H1 (cell line): Measurements from ENCODE around the gene CEP89. TPM values are rescaled to one million over a fixed set of nuclear protein-coding genes. Genes with fewer than 3 reads are reported as not detected.

Experiments used
- CTCF ChIA-PET: fragments of 300-600 bp; sonication (Branson Sonifier 250); formaldehyde crosslinking; loops from one replicate; lab custom pipeline; 2021; ENCODE audit not compliant: partially characterized antibody; lab: Charles Lee
- POLR2A ChIA-PET: fragments of 300-600 bp; sonication (Branson Sonifier 250); formaldehyde crosslinking; loops from one replicate; lab custom pipeline; 2021; ENCODE audit warnings: inconsistent platforms; ENCODE audit not compliant: partially characterized antibody; lab: Charles Lee
- DNase-seq, 2 experiments: peaks; one replicate each; pipeline versions ENCODE4 v3.0.0 to v3.0.0-alpha.2; 2010 to 2022; ENCODE audit warnings: low spot score in 2 of 2, low read depth in 1 of 2, mixed read lengths in 1 of 2
- FAIRE-seq: peaks from 2 replicates; lab custom pipeline; 2011; peaks lifted over from hg19 to GRCh38; lab: Jason Lieb, UNC
- H2AFZ ChIP-seq: 2 replicates; pipeline ENCODE4 v1.8.1; 2012; ENCODE audit warnings: low read length, inconsistent platforms
- H2AK5ac ChIP-seq: 2 replicates; pipeline ENCODE4 v1.6.1; 2013; ENCODE audit warnings: low read depth, low read length
- H2BK120ac ChIP-seq: replicated peaks from 2 replicates; pipeline ENCODE3; 2013; ENCODE audit warnings: low read depth, low read length, inconsistent platforms
- H2BK12ac ChIP-seq: 2 replicates; pipeline ENCODE4 v1.6.1; 2013; ENCODE audit warnings: low read depth, low read length
- H2BK15ac ChIP-seq: 2 replicates; pipeline ENCODE4 v1.6.1; 2013; ENCODE audit warnings: low read length
- H2BK20ac ChIP-seq: 2 replicates; pipeline ENCODE4 v1.6.1; 2013; ENCODE audit warnings: low read length
- H2BK5ac ChIP-seq: 2 replicates; pipeline ENCODE4 v1.6.1; 2013; ENCODE audit warnings: low read depth, low read length
- H3K14ac ChIP-seq: 2 replicates; pipeline ENCODE4 v1.6.1; 2013; ENCODE audit warnings: inconsistent platforms; ENCODE audit not compliant: insufficient read length
- H3K18ac ChIP-seq: 2 replicates; pipeline ENCODE4 v1.6.1; 2013; ENCODE audit warnings: low read length; ENCODE audit errors: extremely low read depth
- H3K23ac ChIP-seq: 2 replicates; pipeline ENCODE4 v1.6.1; 2013; ENCODE audit warnings: inconsistent platforms; ENCODE audit not compliant: insufficient read length
- H3K23me2 ChIP-seq: 2 replicates; pipeline ENCODE4 v1.6.1; 2013; ENCODE audit warnings: low read depth, low read length
- H3K27ac ChIP-seq: 2 replicates; pipeline ENCODE4 v1.6.1; 2011; ENCODE audit warnings: low read depth, low read length, inconsistent platforms
- H3K27me3 ChIP-seq, 4 experiments: replicated peaks in 1 of 4; 1 replicate in 1 of 4; 2 replicates in 3 of 4; pipeline versions ENCODE4 v1.6.1 to v1.8.1; 2011 to 2013; ENCODE audit warnings: low read length in 3 of 4, mild to moderate bottlenecking in 3 of 4, inconsistent platforms in 2 of 4, mixed read lengths in 2 of 4, moderate library complexity in 1 of 4; ENCODE audit not compliant: control insufficient read depth in 3 of 4, insufficient read depth in 3 of 4; ENCODE audit errors: extremely low read depth in 1 of 4
- H3K36me3 ChIP-seq, 4 experiments: 2 replicates each; pipeline versions ENCODE4 v1.6.1 to v1.8.1; 2011 to 2013; ENCODE audit warnings: mild to moderate bottlenecking in 4 of 4, low read length in 3 of 4, moderate library complexity in 2 of 4, control low read depth in 1 of 4, inconsistent platforms in 1 of 4; ENCODE audit not compliant: insufficient read depth in 4 of 4, control insufficient read depth in 2 of 4
- H3K4ac ChIP-seq: replicated peaks from 2 replicates; pipeline ENCODE3; 2013; ENCODE audit warnings: low read length, low read depth, mixed read lengths, inconsistent platforms; ENCODE audit not compliant: insufficient read length
- H3K4me1 ChIP-seq, 4 experiments: replicated peaks in 1 of 4; 1 replicate in 1 of 4; 2 replicates in 3 of 4; pipeline versions ENCODE4 v1.6.1 to v1.8.1; 2011 to 2013; ENCODE audit warnings: low read length in 3 of 4, inconsistent platforms in 2 of 4, mixed read lengths in 1 of 4; ENCODE audit not compliant: insufficient read depth in 4 of 4, control insufficient read depth in 3 of 4
- H3K4me2 ChIP-seq, 2 experiments: 2 replicates each; pipeline versions ENCODE4 v1.6.1 to v1.8.1; 2011 to 2013; ENCODE audit warnings: low read depth in 2 of 2, low read length in 2 of 2, control low read depth in 1 of 2, inconsistent platforms in 1 of 2, mild to moderate bottlenecking in 1 of 2; ENCODE audit not compliant: insufficient read depth in 1 of 2
- H3K4me3 ChIP-seq, 4 experiments: fragments of 200-600, 300-600 bp in 1 of 4; sonication (generic), shearing (Covaris generic), sonication (Bioruptor Twin) in 1 of 4; 2 replicates each; pipeline versions ENCODE4 v1.5.1 to v1.8.1; 2011 to 2016; ENCODE audit warnings: low read length in 4 of 4, low read depth in 3 of 4, control low read depth in 2 of 4, inconsistent platforms in 2 of 4, mild to moderate bottlenecking in 2 of 4, mixed read lengths in 1 of 4, moderate library complexity in 1 of 4; ENCODE audit not compliant: insufficient read depth in 2 of 4; ENCODE audit errors: extremely low read depth in 1 of 4
- H3K56ac ChIP-seq: replicated peaks from 2 replicates; pipeline ENCODE3; 2013; ENCODE audit warnings: low read depth, mild to moderate bottlenecking, mixed read lengths, low read length, inconsistent platforms; ENCODE audit not compliant: insufficient read length
- H3K79me1 ChIP-seq: 2 replicates; pipeline ENCODE4 v1.6.1; 2013; ENCODE audit warnings: low read depth, low read length, control low read depth
- H3K79me2 ChIP-seq, 2 experiments: 2 replicates each; pipeline versions ENCODE4 v1.6.1 to v1.8.1; 2012 to 2013; ENCODE audit warnings: low read length in 2 of 2, mild to moderate bottlenecking in 2 of 2, inconsistent platforms in 1 of 2; ENCODE audit not compliant: insufficient read depth in 2 of 2, control insufficient read depth in 1 of 2
- H3K9ac ChIP-seq, 4 experiments: replicated peaks in 1 of 4; 1 replicate in 1 of 4; 2 replicates in 3 of 4; pipeline versions ENCODE4 v1.6.1 to v1.8.1; 2011 to 2013; ENCODE audit warnings: low read depth in 3 of 4, low read length in 3 of 4, control low read depth in 2 of 4, mild to moderate bottlenecking in 2 of 4, moderate library complexity in 2 of 4, inconsistent platforms in 1 of 4; ENCODE audit errors: extremely low read depth in 1 of 4
- H3K9me3 ChIP-seq, 2 experiments: 2 replicates each; pipeline versions ENCODE4 v1.6.1 to v1.8.1; 2012 to 2013; ENCODE audit warnings: mild to moderate bottlenecking in 2 of 2, moderate library complexity in 2 of 2, control low read depth in 1 of 2, inconsistent platforms in 1 of 2, low read depth in 1 of 2, low read length in 1 of 2, mixed read lengths in 1 of 2; ENCODE audit not compliant: insufficient read depth in 2 of 2
- H4K20me1 ChIP-seq, 2 experiments: replicated peaks in 1 of 2; 2 replicates each; pipeline versions ENCODE3 to v1.8.1; 2011 to 2013; ENCODE audit warnings: inconsistent platforms in 2 of 2, low read length in 2 of 2, mild to moderate bottlenecking in 1 of 2; ENCODE audit not compliant: insufficient read depth in 2 of 2, control insufficient read depth in 1 of 2
- H4K5ac ChIP-seq: 2 replicates; pipeline ENCODE4 v1.6.1; 2013; ENCODE audit warnings: low read length, low read depth, mixed read lengths, inconsistent platforms; ENCODE audit not compliant: insufficient read length
- H4K8ac ChIP-seq: 2 replicates; pipeline ENCODE4 v1.8.0; 2013; ENCODE audit warnings: mild to moderate bottlenecking, moderate library complexity, low read length, inconsistent platforms; ENCODE audit not compliant: insufficient read depth; ENCODE audit errors: extremely low read depth
- H4K91ac ChIP-seq: replicated peaks from 2 replicates; pipeline ENCODE3; 2013; ENCODE audit warnings: low read length, mixed read lengths, inconsistent platforms; ENCODE audit not compliant: insufficient read length
- ATF2 ChIP-seq: IDR thresholded peaks from 2 replicates; pipeline ENCODE4 v1.6.1; 2012; ENCODE audit warnings: low read length, inconsistent platforms
- CHD1 ChIP-seq: IDR thresholded peaks from 2 replicates; pipeline ENCODE4 v1.6.1; 2012; ENCODE audit warnings: low read depth, low read length, improper control_type of control experiment
- KDM1A ChIP-seq: fragments of 200-600, 300-600 bp; sonication (generic); IDR thresholded peaks from 2 replicates; pipeline ENCODE4 v1.7.1; 2016; ENCODE audit warnings: mild to moderate bottlenecking, low read length, borderline replicate concordance
- NRF1 ChIP-seq: IDR thresholded peaks from 2 replicates; pipeline ENCODE4 v1.6.1; 2011; ENCODE audit warnings: mild to moderate bottlenecking, low read depth, low read length, improper control_type of control experiment
- PHF8 ChIP-seq: fragments of 200-600 bp; sonication (generic); conservative IDR thresholded peaks from 2 replicates; pipeline ENCODE4 v1.7.1; 2012; ENCODE audit warnings: low read depth, mild to moderate bottlenecking, inconsistent platforms, low read length, moderate library complexity
- POLR2AphosphoS5 ChIP-seq: IDR thresholded peaks from 2 replicates; pipeline ENCODE4 v1.6.1; 2011; ENCODE audit warnings: low read depth, low read length
- POU5F1 ChIP-seq: IDR thresholded peaks from 2 replicates; pipeline ENCODE4 v1.6.1; 2011; ENCODE audit warnings: low read depth, mild to moderate bottlenecking, low read length, moderate library complexity
- SAP30 ChIP-seq: fragments of 300-600 bp; sonication (generic); IDR thresholded peaks from 2 replicates; pipeline ENCODE4 v1.7.1; 2012; ENCODE audit warnings: low read length, moderate library complexity, mild to moderate bottlenecking, inconsistent platforms; ENCODE audit not compliant: insufficient read depth, insufficient replicate concordance
- SIN3A ChIP-seq, 2 experiments: IDR thresholded peaks in 1 of 2; conservative IDR thresholded peaks in 1 of 2; 2 replicates each; pipeline ENCODE4 v1.6.1; 2011 to 2012; ENCODE audit warnings: low read length in 2 of 2, improper control_type of control experiment in 1 of 2, low read depth in 1 of 2, mild to moderate bottlenecking in 1 of 2
- SUZ12 ChIP-seq: fragments of 200-600 bp; sonication (generic); IDR thresholded peaks from 2 replicates; pipeline ENCODE4 v1.6.1; 2012; ENCODE audit warnings: mild to moderate bottlenecking, inconsistent platforms, low read length, moderate library complexity, mixed read lengths
- YY1 ChIP-seq: IDR thresholded peaks from 2 replicates; pipeline ENCODE4 v1.6.1; 2011; ENCODE audit warnings: low read depth, mild to moderate bottlenecking, low read length
- WGBS, 2 experiments: shearing (Covaris generic) in 1 of 2; methylation state at CpG; one replicate each; pipeline versions ENCODE4 v1.1.6 to v1.1.7; 2013 to 2015; ENCODE audit warnings: low lambda C conversion rate in 2 of 2, mixed read lengths in 2 of 2, inconsistent platforms in 1 of 2, low coverage in 1 of 2, missing lambda C conversion rate in 1 of 2; ENCODE audit not compliant: insufficient replicate concordance in 2 of 2, insufficient coverage in 1 of 2, insufficient read length in 1 of 2; ENCODE audit errors: extremely low coverage in 1 of 2, missing lambda C conversion rate in 1 of 2; 5-methylcytosine and 5-hydroxymethylcytosine counted together
- polyA plus RNA-seq, 7 experiments: library from polyadenylated mRNA; depleted of rRNA in 3 of 7; stranded (reverse) in 5 of 7; unstranded in 2 of 7; fragments of >200 nt in 5 of 7; fragments of 200-250 nt in 2 of 7; gene quantifications; 1 replicate in 5 of 7; 2 replicates in 1 of 7; 4 replicates in 1 of 7; pipeline versions ENCODE4 v1.2.1 to v1.2.3, GENCODE V29; 2011 to 2013; ENCODE audit warnings: missing spikeins in 2 of 7, mixed read lengths in 2 of 7
- total RNA-seq: library from RNA; stranded (reverse); fragmentation: NEBNext Ultra II Directional; extraction: Animal tissue kit (Norgen Biotek cat#: 25700); gene quantifications from 2 replicates; pipeline ENCODE4 v1.2.1, GENCODE V29; 2021
- TF ChIP-seq, protein P1 (sequence below): IDR thresholded peaks from 2 replicates; pipeline ENCODE4 v1.6.1; 2012; ENCODE audit warnings: inconsistent platforms

The CEP89 gene
- total and polyA plus RNA-seq, 2 of the 8 experiments (the other 6 are each of a cell fraction or from before 2014, with no cell fraction given) = 23.0 to 23.6 TPM

GRCh38 chr19:32859591-32859990 is 112.2 kb downstream of the CEP89 start:
- H4K8ac ChIP-seq = no peak overlapping the region
- H3K9me3 ChIP-seq = no peaks in the 10 kb centered on the region
- peak overlapping the region; percentile 52; the same call in 1 of the 2 replicates for H2BK5ac ChIP-seq
- H3K56ac ChIP-seq = no peak overlapping the region
- H3K23me2 ChIP-seq = no peaks in the 10 kb centered on the region
- no peak overlapping the region for H4K5ac ChIP-seq
- no peak overlapping the region for H3K9ac ChIP-seq
- H2BK15ac ChIP-seq = no peak overlapping the region
- POLR2A ChIA-PET = no interaction called here
- no peaks in the 10 kb centered on the region for H3K27me3 ChIP-seq
- H3K27ac ChIP-seq = no peak overlapping the region
- H2BK120ac ChIP-seq = no peak overlapping the region
- H3K23ac ChIP-seq = no peak overlapping the region
- no peaks in the 10 kb centered on the region for H3K36me3 ChIP-seq
- no peaks in the 10 kb centered on the region; a peak in 1 of 7 replicates for H3K4me1 ChIP-seq
- no peaks in the 10 kb centered on the region for H3K79me1 ChIP-seq
- CTCF ChIA-PET = no interaction called here
- no peak for DNase-seq
- no peak overlapping the region for H3K14ac ChIP-seq
- no peak overlapping the region for H3K18ac ChIP-seq
- no peak overlapping the region for H2AFZ ChIP-seq
- no peak overlapping the region for H3K4me2 ChIP-seq
- no peak overlapping the region for H3K4ac ChIP-seq
- no peak overlapping the region for H2BK12ac ChIP-seq
- no peak overlapping the region for H2AK5ac ChIP-seq
- no peak for FAIRE-seq
- 95% methylated on average over 17 of the region's 19 CpGs; no CpG with 5 or more reads in 1 of the 2 experiments for WGBS, 2 experiments
- H4K20me1 ChIP-seq = no peaks in the 10 kb centered on the region
- no peak overlapping the region for H2BK20ac ChIP-seq
- no peak overlapping the region for H3K4me3 ChIP-seq
- no peak overlapping the region for H4K91ac ChIP-seq
- H3K79me2 ChIP-seq = no peaks in the 10 kb centered on the region
- TF ChIP-seq ATF2 (no peak), SIN3A (conservative IDR thresholded peaks at IDR 0.05 in 1 of 2, IDR thresholded peaks at IDR 0.05 in 1 of 2; ENCODE audit: low read depth in 1 of 2, low read length in 2 of 2) (no peak), POLR2AphosphoS5 (no peak), NRF1 (no peak), YY1 (no peak), SAP30 (no peak), PHF8 (no peak), KDM1A (no peak), CHD1 (no peak), SUZ12 (no peak), POU5F1 (no peak)
- TF ChIP-seq, protein P1, sequence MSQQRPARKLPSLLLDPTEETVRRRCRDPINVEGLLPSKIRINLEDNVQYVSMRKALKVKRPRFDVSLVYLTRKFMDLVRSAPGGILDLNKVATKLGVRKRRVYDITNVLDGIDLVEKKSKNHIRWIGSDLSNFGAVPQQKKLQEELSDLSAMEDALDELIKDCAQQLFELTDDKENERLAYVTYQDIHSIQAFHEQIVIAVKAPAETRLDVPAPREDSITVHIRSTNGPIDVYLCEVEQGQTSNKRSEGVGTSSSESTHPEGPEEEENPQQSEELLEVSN = no peak
